Neural crest cell (in vitro differentiated cells): ENCODE results near the gene CFDP1. TPM values are rescaled to one million over a fixed set of nuclear protein-coding genes. Genes with fewer than 3 reads are reported as not detected.

Experiments used
- DNase-seq: peaks from one replicate; pipeline ENCODE4 v3.0.0; 2021; ENCODE audit warnings: low read depth, mixed read lengths, low spot score
- H3K27ac Mint-ChIP-seq: one replicate; pipeline ENCODE4 v1.8.0; 2021; ENCODE audit warnings: mild to moderate bottlenecking, mixed read lengths; ENCODE audit not compliant: unreplicated experiment
- H3K27me3 Mint-ChIP-seq: 2 replicates; pipeline ENCODE4 v1.8.0; 2021; ENCODE audit warnings: low read depth, mild to moderate bottlenecking, mixed read lengths
- H3K36me3 Mint-ChIP-seq: 2 replicates; pipeline ENCODE4 v1.8.0; 2021; ENCODE audit warnings: low read depth, mild to moderate bottlenecking, mixed read lengths
- H3K4me1 Mint-ChIP-seq: 2 replicates; pipeline ENCODE4 v1.8.0; 2021; ENCODE audit warnings: mixed read lengths
- H3K4me3 Mint-ChIP-seq: one replicate; pipeline ENCODE4 v1.8.0; 2021; ENCODE audit warnings: mild to moderate bottlenecking, mixed read lengths
- H3K9me3 Mint-ChIP-seq: 2 replicates; pipeline ENCODE4 v1.8.0; 2021; ENCODE audit warnings: mixed read lengths
- CTCF ChIP-seq: fragments of 200-600 bp; sonication (generic); conservative IDR thresholded peaks from 2 replicates; pipeline ENCODE4 v1.5.0; 2021; ENCODE audit warnings: antibody characterized with exemption, mild to moderate bottlenecking
- total RNA-seq: library from RNA; stranded (reverse); gene quantifications from 2 replicates; pipeline ENCODE4 v1.2.1, GENCODE V29; 2021

Gene CFDP1
- total RNA-seq, 1 donor from 2014 or later, result 99.8 TPM

GRCh38 chr16:75342308-75342811, 90.9 kb downstream of the CFDP1 start:
- H3K4me3 Mint-ChIP-seq, result no peak overlapping the region
- peaks cover 76% of the 10 kb centered on the region for H3K4me1 Mint-ChIP-seq
- no peak for DNase-seq
- no peak overlapping the region for H3K27ac Mint-ChIP-seq
- no peaks in the 10 kb centered on the region for H3K9me3 Mint-ChIP-seq
- H3K36me3 Mint-ChIP-seq, result peaks cover 15% of the 10 kb centered on the region
- no peaks in the 10 kb centered on the region for H3K27me3 Mint-ChIP-seq
- TF ChIP-seq CTCF, result no peak

- Mint-ChIP-seq H3K4me1 (peaks cover 81% of the 10 kb centered on the region), H3K4me3 (no peak overlapping the region), H3K27me3 (no peaks in the 10 kb centered on the region), H3K36me3 (peaks cover 16% of the 10 kb centered on the region), H3K27ac (no peak overlapping the region), H3K9me3 (no peaks in the 10 kb centered on the region)
- TF ChIP-seq CTCF, result no peak
- DNase-seq, result no peak
These were observed 91.6 kb downstream of the CFDP1 start for GRCh38 chr16:75341564-75342307.

GRCh38 chr16:75340741-75341491, 92.4 kb downstream of the CFDP1 start:
- Mint-ChIP-seq H3K27ac (no peak overlapping the region), H3K36me3 (peaks cover 15% of the 10 kb centered on the region), H3K4me1 (peaks cover 86% of the 10 kb centered on the region), H3K27me3 (no peaks in the 10 kb centered on the region), H3K4me3 (no peak overlapping the region), H3K9me3 (no peaks in the 10 kb centered on the region)
- TF ChIP-seq CTCF, result no peak
- DNase-seq, result no peak

GRCh38 chr16:75337430-75337829, 95.9 kb downstream of the CFDP1 start:
- Mint-ChIP-seq H3K27ac (no peak overlapping the region), H3K36me3 (peaks cover 12% of the 10 kb centered on the region), H3K9me3 (no peaks in the 10 kb centered on the region), H3K4me3 (no peak overlapping the region), H3K4me1 (peaks cover 77% of the 10 kb centered on the region), H3K27me3 (no peaks in the 10 kb centered on the region)
- TF ChIP-seq CTCF, result no peak
- no peak for DNase-seq

- Mint-ChIP-seq H3K27me3 (no peaks in the 10 kb centered on the region), H3K9me3 (no peaks in the 10 kb centered on the region), H3K36me3 (peaks cover 12% of the 10 kb centered on the region), H3K4me3 (no peak overlapping the region), H3K27ac (no peak overlapping the region), H3K4me1 (peaks cover 69% of the 10 kb centered on the region)
- TF ChIP-seq CTCF, result no peak
- no peak for DNase-seq
These were observed 96.8 kb downstream of the CFDP1 start for GRCh38 chr16:75336521-75336920.
